ENCODE data around the gene BLOC1S1. TPM values are rescaled to one million over a fixed set of nuclear protein-coding genes. Genes with fewer than 3 reads are reported as not detected.

BLOC1S1 gene
- total and polyA plus RNA-seq, 9 of the 15 experiments (the other 6 are each of a cell fraction or from before 2014, with no cell fraction given) = 75.2 to 161 (median 98.8) TPM

DNA sequence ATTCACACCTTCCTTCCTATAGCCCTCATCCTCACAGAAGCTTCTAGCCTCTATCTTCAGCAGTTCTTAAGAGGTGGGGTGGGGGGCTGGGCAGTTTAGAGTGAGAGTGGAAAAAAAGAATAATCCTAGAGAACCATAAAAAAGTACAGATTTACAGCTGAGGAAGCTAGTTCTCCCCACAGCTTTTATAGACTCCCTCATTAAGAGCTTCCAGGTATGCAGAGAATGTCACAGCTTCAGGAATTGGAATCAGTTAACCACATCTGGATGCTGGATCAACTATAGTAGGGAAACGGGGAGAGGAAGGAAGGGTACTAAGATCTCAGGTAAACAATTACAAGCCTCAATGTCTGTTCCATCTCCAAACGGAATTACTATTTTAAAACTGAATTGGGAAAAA, 39.4 kb downstream of the BLOC1S1 start:
- Histone ChIP-seq H4K20me1 (replicated peaks; ENCODE audit: control insufficient read depth, insufficient read depth, low read length) (no peaks in the 10 kb centered on the region), H3K4me2 (ENCODE audit: insufficient read depth, low read length) (no peak overlapping the region), H2AFZ (ENCODE audit: low read depth, low read length) (no peak overlapping the region), H3K4me1 (replicated peaks in 1 of 2; ENCODE audit: control insufficient read depth in 2 of 2, insufficient read depth in 2 of 2, low read length in 2 of 2) (no peaks in the 10 kb centered on the region), H3K4me3 (no peak overlapping the region), H3K9me3 (replicated peaks; ENCODE audit: control insufficient read depth, insufficient read depth, low read depth, low read length) (no peaks in the 10 kb centered on the region; the same call in 1 of the 2 replicates), H3K9me1 (ENCODE audit: control insufficient read depth, insufficient read depth, low read length) (no peaks in the 10 kb centered on the region), H3K27me3 (ENCODE audit: control insufficient read depth in 2 of 2, insufficient read depth in 2 of 2, low read length in 2 of 2) (no peaks in the 10 kb centered on the region), H3K79me2 (ENCODE audit: control insufficient read depth, insufficient read depth, low read length) (no peaks in the 10 kb centered on the region), H3K27ac (ENCODE audit: extremely low read depth, low read depth, low read length) (no peak overlapping the region), H3K36me3 (ENCODE audit: control insufficient read depth, insufficient read depth, low read length) (peaks cover 98% of the 10 kb centered on the region), H3K9ac (ENCODE audit: insufficient read depth in 1 of 2, low read depth in 2 of 2, low read length in 2 of 2) (no peak overlapping the region)
- FAIRE-seq (no peak), ATAC-seq (no peak), DNase-seq (ENCODE audit: extremely low read depth in 1 of 4, low spot score in 3 of 4) (no peak)
- TF ChIP-seq SIN3B (IDR thresholded peaks at IDR 0.05; ENCODE audit: low read depth) (no peak), FUS (optimal IDR thresholded peaks at IDR 0.05; ENCODE audit: low read depth, low read length) (no peak), ILK (tag; IDR thresholded peaks at IDR 0.05; ENCODE audit: borderline replicate concordance, low read depth) (no peak), NR2C2 (CRISPR knock-in tag; IDR thresholded peaks at IDR 0.05) (no peak), NR2C2 (tag; IDR thresholded peaks at IDR 0.05) (no peak), KAT7 (CRISPR knock-in tag; IDR thresholded peaks at IDR 0.05; ENCODE audit: borderline replicate concordance) (no peak), SP2 (IDR thresholded peaks at IDR 0.05; ENCODE audit: extremely low read depth, low read depth, low read length, poor library complexity, severe bottlenecking) (no peak), L3MBTL2 (IDR thresholded peaks at IDR 0.05) (no peak), ILF3 (IDR thresholded peaks at IDR 0.05; ENCODE audit: borderline replicate concordance) (no peak)
- TF ChIP-seq, protein P1, sequence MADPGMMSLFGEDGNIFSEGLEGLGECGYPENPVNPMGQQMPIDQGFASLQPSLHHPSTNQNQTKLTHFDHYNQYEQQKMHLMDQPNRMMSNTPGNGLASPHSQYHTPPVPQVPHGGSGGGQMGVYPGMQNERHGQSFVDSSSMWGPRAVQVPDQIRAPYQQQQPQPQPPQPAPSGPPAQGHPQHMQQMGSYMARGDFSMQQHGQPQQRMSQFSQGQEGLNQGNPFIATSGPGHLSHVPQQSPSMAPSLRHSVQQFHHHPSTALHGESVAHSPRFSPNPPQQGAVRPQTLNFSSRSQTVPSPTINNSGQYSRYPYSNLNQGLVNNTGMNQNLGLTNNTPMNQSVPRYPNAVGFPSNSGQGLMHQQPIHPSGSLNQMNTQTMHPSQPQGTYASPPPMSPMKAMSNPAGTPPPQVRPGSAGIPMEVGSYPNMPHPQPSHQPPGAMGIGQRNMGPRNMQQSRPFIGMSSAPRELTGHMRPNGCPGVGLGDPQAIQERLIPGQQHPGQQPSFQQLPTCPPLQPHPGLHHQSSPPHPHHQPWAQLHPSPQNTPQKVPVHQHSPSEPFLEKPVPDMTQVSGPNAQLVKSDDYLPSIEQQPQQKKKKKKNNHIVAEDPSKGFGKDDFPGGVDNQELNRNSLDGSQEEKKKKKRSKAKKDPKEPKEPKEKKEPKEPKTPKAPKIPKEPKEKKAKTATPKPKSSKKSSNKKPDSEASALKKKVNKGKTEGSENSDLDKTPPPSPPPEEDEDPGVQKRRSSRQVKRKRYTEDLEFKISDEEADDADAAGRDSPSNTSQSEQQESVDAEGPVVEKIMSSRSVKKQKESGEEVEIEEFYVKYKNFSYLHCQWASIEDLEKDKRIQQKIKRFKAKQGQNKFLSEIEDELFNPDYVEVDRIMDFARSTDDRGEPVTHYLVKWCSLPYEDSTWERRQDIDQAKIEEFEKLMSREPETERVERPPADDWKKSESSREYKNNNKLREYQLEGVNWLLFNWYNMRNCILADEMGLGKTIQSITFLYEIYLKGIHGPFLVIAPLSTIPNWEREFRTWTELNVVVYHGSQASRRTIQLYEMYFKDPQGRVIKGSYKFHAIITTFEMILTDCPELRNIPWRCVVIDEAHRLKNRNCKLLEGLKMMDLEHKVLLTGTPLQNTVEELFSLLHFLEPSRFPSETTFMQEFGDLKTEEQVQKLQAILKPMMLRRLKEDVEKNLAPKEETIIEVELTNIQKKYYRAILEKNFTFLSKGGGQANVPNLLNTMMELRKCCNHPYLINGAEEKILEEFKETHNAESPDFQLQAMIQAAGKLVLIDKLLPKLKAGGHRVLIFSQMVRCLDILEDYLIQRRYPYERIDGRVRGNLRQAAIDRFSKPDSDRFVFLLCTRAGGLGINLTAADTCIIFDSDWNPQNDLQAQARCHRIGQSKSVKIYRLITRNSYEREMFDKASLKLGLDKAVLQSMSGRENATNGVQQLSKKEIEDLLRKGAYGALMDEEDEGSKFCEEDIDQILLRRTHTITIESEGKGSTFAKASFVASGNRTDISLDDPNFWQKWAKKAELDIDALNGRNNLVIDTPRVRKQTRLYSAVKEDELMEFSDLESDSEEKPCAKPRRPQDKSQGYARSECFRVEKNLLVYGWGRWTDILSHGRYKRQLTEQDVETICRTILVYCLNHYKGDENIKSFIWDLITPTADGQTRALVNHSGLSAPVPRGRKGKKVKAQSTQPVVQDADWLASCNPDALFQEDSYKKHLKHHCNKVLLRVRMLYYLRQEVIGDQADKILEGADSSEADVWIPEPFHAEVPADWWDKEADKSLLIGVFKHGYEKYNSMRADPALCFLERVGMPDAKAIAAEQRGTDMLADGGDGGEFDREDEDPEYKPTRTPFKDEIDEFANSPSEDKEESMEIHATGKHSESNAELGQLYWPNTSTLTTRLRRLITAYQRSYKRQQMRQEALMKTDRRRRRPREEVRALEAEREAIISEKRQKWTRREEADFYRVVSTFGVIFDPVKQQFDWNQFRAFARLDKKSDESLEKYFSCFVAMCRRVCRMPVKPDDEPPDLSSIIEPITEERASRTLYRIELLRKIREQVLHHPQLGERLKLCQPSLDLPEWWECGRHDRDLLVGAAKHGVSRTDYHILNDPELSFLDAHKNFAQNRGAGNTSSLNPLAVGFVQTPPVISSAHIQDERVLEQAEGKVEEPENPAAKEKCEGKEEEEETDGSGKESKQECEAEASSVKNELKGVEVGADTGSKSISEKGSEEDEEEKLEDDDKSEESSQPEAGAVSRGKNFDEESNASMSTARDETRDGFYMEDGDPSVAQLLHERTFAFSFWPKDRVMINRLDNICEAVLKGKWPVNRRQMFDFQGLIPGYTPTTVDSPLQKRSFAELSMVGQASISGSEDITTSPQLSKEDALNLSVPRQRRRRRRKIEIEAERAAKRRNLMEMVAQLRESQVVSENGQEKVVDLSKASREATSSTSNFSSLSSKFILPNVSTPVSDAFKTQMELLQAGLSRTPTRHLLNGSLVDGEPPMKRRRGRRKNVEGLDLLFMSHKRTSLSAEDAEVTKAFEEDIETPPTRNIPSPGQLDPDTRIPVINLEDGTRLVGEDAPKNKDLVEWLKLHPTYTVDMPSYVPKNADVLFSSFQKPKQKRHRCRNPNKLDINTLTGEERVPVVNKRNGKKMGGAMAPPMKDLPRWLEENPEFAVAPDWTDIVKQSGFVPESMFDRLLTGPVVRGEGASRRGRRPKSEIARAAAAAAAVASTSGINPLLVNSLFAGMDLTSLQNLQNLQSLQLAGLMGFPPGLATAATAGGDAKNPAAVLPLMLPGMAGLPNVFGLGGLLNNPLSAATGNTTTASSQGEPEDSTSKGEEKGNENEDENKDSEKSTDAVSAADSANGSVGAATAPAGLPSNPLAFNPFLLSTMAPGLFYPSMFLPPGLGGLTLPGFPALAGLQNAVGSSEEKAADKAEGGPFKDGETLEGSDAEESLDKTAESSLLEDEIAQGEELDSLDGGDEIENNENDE (IDR thresholded peaks at IDR 0.05; ENCODE audit: low read depth, low read length) = no peak
- WGBS (ENCODE audit: insufficient coverage, low coverage, missing lambda C conversion rate) = 51% methylated on average over 2 of the region's 2 CpGs
- in situ Hi-C loops (cut with MboI) = no loop called here
- intact Hi-C loops (cut with micrococcal nuclease) = no loop called here
- BruUV-seq (replicated peaks) = no TSS peak
- ChIA-PET POLR2A (interaction anchor here (0.6 to 6.9 kb wide), 2 partner anchors 12 to 53 kb away, joined by 3 to 44 read pairs; partner anchors contain the start of gene GDF11), CTCF (ENCODE audit: low intra/inter-chr PET ratio) (no interaction called here)
